ENCODE data around the gene GPR137.
A peak's percentile ranks its signal among the peaks of the same experiment; 100 is the strongest.
"Not testable (repeated sequence)": the region's sequence is repeated elsewhere in the genome, so short reads cannot be mapped to it uniquely, and the experiment has no call there.

The GPR137 gene

DNA sequence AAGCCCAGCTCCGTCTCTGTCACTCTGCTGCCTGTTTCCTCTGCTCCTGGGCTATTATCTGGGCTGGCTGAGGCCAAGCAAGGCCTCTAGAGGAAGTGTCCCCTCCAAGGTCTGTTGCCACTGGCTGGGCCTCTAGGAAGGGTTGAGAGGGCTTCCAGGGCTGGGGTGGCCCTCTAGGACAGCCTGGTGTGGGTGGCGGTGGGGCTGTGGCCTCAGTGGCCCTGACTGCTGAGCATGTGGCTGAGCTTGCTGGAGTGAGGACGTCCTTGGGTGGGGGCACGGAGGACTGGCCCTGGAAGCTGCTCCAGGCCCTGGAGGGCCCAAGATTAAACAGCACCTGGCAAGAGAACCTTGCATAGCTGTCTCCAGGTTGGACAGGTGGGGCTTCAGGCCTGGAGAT, 38.3 kb downstream of the GPR137 start:
- not testable (repeated sequence) for DNase-seq

- no peak for DNase-seq
Observed at GRCh38 chr11:64324692-64325469, 39.2 kb downstream of the GPR137 start.

- DNase-seq, result no peak
Observed at GRCh38 chr11:64327375-64327774, 41.7 kb downstream of the GPR137 start.

- no peak for DNase-seq
Observed at GRCh38 chr11:64327993-64328392, 42.3 kb downstream of the GPR137 start.

GRCh38 chr11:64330888-64331287, 45.2 kb downstream of the GPR137 start:
- no peak for DNase-seq

- DNase-seq, result peak; percentile 84
Observed at GRCh38 chr11:64331569-64332371, 46.1 kb downstream of the GPR137 start.

DNA sequence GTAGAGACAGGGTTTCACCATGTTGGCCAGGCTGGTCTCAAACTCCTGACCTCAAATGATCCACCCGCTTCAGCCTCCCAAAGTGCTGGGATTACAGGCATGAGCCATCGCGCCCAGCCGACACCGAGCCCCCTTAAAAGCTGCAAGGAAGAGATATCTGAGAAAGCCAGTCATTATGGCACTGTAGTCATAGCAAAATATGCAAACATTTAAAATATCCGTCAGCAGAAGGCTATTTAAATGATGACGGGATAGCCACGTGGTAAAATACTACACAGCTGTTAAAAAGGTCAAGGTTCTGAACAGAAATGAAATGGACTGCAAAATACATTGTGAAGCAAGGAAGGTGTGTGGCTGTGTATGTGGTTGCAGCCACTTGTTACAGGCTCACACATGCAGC, 47.9 kb downstream of the GPR137 start:
- no peak for DNase-seq

- DNase-seq, result peak; percentile 95
Observed at GRCh38 chr11:64334764-64335735, 49.4 kb downstream of the GPR137 start.

DNA sequence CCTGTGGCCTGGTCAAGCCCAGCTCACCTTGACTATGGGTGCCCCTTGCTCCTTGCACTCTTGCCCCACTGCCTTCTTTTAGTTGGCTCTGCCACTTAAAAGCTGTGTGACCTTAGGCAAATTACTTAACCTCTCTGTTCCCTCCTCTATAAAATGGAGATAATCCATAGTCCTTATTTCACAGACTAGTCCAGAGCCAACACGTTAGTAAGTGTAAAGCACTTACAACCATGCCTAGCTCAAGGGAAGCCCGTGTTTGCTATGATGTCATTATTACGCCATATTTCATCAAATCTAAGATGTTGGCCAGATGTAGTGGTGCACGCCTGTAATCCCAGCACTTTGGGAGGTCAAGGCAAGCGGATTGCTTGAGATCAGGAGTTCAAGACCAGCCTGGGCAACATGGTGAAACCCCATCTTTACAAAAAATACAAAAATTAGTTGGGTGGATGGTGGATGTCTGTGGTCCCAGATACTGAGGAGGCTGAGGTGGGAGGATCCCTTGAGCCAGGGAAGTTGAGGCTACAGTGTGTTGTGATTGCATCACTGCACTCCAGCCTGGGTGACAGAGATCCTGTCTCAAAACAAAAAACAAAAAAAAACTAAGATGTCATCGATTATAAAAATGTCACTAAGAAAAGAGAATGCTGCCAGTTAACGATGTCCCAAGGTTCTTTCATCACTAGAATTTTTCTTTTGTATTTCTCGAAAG, 52.0 kb downstream of the GPR137 start:
- DNase-seq, result no peak

- no peak for DNase-seq
Observed at GRCh38 chr11:64338716-64339115, 53.1 kb downstream of the GPR137 start.
